Measurements from ENCODE around the gene CRYBB1.
A peak's percentile ranks its signal among the peaks of the same experiment; 100 is the strongest.
"Not testable (repeated sequence)": the region's sequence is repeated elsewhere in the genome, so short reads cannot be mapped to it uniquely, and the experiment has no call there.

Gene CRYBB1

DNA sequence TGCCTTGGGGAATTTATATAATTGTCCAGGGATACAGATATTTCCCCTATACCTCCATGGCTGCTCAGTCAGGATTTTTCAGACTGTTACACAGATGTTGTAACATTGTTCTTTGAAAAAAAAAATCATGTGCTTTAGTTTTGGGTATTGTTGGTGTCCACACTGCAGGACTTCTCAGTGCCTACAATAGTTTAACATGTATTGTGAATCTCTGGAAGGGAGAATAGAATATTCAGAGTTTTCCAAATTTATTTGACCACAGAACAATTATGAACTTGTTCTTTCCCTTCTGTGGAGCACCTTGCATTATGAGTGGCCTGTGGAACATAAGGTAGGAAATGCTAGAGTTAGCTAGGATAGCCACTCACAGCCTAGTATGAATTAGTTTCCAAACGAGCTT is 18.5 kb upstream of the CRYBB1 start:
- no peak for DNase-seq (ENCODE audit: low read depth in 2 of 3, low spot score in 1 of 3)

DNA sequence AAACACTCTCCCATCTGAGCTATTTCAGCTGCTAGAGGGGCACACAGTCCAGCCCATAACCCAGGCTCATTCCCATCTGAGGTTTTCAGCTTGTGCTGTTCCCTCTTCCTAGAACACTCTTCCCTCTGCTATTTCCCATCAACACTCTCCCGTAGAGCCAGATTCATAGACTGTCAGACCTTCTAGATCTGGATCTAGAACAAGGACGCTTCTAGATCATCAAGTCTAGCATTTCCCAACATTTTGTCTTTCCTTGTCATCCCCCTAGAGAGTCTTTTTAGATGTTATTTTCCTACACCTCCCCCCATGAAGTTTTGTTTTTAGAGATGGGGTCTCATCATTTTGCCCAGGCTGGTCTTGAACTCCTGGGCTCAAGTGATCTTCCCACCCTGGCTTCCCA is 17.3 kb upstream of the CRYBB1 start:
- no peak for DNase-seq (ENCODE audit: low read depth in 2 of 3, low spot score in 1 of 3)

DNA sequence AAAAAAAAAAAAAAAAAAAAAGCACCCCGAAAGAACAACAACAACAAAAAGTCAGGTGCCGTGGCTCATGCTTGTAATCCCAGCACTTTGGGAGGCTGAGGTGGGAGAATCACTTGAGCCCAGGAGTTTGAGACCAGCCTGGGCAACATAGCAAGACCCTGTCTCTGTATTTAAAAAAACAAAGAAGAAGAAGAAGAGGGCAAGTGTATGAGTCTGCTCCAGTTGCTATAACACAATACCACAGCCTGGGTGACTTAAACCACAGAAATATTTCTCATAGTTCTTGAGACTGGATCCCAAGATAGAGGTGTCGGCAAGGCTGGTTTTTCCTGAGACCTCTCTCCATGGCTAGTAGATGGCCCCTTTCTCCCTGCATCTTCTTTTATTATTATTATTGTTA is 16.4 kb upstream of the CRYBB1 start:
- DNase-seq (ENCODE audit: low read depth in 2 of 3, low spot score in 1 of 3) = no peak

DNA sequence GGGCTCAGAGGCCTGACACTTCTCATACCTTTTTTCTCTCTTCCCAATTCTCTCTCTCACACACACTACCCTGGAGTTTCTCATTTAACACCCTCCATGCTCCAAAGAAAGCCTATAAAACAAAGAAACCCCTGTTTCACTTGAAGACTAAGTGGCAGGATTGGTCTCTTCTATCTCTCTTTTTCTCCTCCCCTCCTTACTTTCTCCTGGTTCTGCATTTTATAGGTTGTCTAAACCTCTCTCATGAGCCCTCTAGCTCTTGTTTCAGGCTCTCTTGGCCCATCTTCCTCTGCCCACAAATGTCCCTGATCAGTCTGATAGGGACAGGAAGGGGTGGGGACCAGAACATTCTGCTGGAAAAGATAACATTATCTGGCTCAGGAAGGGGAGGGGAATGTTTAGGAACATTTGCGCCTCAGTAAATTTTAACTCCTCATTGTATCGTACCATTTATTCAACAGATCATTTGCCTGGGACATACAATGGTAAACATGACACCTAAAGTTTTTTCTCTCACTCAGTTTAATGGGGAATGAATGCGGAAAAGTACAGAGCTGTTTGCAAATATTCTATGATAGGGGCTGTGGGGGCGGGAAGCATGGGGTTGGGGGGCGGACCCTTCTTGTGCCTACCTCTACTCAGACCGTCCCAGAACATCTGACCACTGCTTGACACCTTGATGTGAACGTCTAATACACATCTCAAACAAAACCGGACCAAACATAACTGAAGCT is 14.8 kb upstream of the CRYBB1 start:
- no peak for DNase-seq (ENCODE audit: low read depth in 2 of 3, low spot score in 1 of 3)

DNA sequence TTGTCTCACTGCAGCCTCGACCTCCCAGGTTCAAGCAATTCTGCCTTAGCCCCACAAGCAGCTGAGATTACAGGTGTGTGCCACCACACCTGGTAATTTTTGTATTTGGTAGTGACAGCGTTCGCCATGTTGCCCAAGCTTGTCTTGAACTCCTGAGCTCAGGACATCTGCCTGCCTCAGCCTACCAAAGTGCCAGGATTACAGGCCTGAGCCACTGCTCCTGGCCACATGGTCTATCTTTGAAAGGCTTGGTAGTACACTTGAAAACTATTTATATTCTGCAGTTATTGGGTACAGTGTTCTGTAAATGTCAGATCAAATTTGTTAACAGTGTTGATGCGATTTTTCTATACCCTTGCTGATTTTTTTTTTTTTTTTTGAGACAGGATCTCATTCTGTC is 13.5 kb upstream of the CRYBB1 start:
- no peak for DNase-seq (ENCODE audit: low read depth in 2 of 3, low spot score in 1 of 3)

DNA sequence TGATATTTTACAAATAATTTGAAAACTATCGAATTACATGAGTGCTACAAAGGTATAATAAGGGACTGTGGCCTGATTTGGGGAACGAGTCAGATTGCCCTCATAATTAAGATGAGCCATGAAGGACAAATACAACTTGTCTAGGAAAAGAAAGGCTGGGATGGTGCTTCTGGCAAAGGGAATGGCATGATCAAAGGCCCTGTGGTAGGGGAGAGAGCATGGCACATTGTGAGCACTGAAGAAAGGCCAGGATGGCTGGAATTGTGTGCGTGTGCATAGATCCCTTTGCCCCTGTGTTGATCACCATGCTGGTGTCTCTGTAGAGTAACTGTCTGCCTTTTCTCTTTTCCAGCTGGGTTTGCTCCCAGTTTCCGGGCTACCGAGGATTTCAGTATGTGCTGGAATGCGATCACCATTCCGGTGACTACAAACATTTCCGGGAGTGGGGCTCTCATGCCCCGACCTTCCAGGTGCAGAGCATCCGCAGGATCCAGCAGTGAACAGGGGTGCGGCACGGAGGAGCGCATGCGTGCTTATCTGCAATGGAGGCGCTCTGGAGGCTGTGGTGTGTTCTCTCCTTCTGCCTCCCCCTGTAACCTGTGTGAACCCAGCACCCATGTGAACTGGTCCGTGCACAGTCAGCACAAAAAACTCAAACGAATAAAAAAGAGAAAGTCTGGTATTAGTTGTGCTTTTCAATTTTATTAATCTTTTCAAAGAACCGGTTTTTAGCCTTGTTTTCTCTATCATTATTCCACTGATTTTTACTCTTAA is 12.3 kb upstream of the CRYBB1 start:
- no peak for DNase-seq (ENCODE audit: low read depth in 2 of 3, low spot score in 1 of 3)

DNA sequence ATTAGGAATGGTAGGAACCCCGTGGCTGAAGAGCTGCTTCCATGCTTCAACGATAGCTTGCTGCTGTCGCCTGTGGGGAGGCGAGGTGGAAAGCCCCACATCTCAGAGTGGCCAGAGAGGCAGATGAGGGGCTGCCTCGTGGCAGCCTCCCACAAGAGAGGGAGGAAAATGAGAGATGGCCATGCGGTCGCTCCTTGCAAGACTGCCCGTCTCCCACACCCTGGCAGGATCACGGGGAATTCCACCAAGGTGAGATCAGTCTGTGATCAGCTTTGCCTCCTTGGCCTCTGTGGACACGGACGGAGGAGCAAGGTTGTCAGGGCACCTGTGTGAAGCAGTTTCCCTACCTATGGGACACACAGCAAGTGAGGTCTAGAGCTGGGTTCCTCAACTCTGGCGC is 7.0 kb upstream of the CRYBB1 start:
- DNase-seq (ENCODE audit: low read depth in 2 of 3, low spot score in 1 of 3) = no peak

DNA sequence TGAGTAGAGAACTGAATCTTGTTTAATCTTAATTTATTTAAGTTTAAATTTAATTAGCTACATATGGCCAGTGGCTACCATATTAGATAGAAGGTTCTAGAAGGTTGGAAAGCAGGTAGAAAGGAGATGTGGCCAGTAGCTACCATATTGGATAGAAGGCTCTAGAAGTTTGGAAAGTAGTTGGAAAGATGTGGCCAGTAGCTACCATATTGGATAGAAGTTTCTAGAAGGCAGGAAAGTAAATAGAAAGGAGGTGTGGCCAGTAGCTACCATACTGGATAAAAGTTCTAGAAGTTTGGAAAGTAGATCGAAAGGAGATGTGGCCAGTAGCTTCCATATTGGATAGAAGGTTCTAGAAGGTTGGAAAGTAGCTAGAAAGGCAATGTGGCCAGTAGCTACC is 6.2 kb upstream of the CRYBB1 start:
- DNase-seq (ENCODE audit: low read depth in 2 of 3, low spot score in 1 of 3) = no peak

DNA sequence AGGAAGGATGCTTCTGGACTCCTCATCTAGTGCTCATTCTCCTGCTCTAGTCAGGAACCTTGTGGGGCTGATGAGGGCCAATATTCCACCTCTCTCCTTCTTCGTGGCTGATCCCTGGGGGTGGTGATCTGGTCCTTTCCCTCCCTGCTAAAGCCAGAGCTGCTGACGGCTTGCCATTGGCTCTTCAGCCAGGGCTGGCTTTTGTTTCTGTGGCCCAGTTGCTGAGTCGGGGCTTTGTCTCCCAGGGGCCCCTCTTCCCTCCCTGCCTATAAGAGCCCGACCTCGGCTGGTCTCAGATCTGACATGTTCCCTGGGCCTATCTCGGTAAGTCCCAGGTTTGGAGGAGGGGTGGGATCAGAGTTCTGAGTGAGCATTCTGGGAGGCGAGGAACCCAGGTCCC is 3.8 kb upstream of the CRYBB1 start, which contains the start of gene CRYBA4:
CRYBA4 (plus strand) TSS at position 301 of the 400 bp plus-strand sequence. CDS start 634 bp downstream, outside the sequence.
- no peak for DNase-seq (ENCODE audit: low read depth in 2 of 3, low spot score in 1 of 3)

DNA sequence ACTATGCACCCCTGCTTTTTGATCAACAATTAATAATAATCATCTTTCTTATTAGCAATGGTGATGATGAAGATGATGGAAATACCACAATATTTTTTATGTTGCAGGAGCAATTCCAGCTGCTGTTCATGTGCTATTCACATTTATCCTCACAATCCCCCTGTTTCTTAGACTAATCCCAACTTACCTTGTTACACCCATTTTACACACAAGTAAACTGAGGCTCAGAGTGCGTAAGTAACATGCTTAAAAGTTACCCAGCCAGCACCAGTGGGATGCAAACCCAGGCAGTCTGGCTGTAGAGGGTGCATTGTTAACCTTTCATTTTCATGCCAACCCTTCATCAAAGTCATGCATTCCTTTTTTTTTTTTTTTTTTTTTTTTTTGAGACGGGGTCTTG is 2.4 kb upstream of the CRYBB1 start:
- no peak for DNase-seq (ENCODE audit: low read depth in 2 of 3, low spot score in 1 of 3)

DNA sequence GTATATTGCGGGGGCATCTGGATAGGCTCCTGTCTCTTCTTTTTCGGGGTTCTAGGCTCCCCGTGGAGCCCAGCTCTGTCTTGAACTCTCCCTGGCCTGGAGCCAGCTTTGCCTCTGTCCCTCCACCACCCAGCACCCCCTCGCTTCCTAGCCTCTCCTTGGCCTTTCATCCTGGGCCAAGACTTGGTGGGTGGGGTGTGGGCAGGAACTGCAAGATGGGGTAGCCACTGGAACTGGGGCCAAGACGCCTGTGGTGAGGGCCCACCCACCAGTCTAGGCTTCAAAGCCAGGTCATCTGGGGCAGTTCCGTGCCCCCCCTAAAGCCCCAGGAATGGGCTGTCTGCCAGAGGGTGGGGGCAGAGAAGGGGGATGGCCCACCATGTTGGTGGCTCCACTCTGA is 1.7 kb upstream of the CRYBB1 start:
- DNase-seq (ENCODE audit: low read depth in 2 of 3, low spot score in 1 of 3) = no peak

DNA sequence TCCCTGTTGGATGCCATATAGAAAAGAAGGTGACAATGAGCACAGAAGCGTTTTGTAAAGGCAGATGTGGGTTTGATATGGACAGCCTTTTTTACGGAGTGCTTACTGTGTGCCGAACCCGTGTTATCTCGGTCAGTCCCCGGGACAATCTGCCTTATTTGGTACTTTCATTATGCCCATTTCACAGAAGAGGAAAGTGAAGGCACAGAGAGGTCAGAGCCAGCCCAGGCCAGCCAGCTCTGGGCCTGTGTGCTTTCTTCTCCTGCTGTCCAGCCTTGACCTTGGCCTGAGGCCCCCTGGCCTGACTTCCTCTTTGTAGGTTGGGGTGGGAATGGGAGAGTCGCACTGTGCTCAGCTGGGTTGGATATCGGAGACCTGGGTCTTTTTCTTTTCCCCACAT is 628 bp upstream of the CRYBB1 start:
- DNase-seq (ENCODE audit: low read depth in 2 of 3, low spot score in 1 of 3) = no peak

DNA sequence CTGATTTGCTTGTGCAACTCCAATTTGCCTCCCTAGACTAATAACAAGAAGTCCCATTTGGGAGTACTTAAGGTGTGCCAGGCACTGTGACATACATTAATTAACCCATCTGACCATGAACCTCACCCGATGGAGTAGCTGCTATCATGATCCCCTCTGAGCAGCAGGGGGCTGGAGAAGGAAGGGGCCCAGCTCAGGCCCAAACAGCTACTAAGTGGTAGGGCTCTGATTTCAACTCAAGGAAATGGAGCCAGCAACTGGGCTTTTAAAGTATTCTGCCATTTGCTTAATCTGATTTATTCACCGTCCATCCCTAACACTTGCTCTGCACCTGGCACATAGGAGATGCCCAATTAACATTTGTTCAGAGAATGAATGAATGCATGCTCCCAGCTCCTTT is 1.2 kb downstream of the CRYBB1 start:
- DNase-seq (ENCODE audit: low read depth in 2 of 3, low spot score in 1 of 3) = no peak

DNA sequence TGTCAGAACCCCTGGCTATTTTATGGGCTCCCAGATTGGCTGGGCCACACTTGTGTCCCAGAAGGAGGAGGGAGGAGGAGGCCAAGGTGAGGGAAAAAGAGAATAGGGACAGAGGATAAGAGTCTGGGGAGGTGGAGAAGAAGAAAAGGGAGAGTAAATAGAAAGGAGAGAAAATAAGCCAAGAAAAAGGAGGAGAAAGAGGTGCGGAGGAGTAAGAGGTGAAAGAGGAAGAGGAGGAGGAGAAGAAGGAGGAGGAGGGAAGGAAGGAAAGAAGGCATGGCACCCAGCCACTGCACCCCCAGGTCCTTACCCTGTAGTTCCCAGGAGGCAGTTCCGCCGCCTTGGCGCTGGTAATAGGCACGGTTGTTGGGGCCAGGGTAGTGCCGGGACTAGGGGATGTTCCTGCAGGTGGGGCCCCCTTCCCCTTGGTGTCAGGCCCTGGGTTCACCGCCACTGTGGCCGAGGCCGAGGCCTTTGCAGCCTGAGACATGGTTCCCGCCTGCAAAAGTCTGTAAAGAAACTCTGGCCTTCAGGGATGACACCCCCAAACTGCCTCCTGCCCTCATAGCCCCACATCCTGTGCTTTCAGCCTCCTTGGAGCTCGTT is 1.9 kb downstream of the CRYBB1 start:
- no peak for DNase-seq (ENCODE audit: low read depth in 2 of 3, low spot score in 1 of 3)

DNA sequence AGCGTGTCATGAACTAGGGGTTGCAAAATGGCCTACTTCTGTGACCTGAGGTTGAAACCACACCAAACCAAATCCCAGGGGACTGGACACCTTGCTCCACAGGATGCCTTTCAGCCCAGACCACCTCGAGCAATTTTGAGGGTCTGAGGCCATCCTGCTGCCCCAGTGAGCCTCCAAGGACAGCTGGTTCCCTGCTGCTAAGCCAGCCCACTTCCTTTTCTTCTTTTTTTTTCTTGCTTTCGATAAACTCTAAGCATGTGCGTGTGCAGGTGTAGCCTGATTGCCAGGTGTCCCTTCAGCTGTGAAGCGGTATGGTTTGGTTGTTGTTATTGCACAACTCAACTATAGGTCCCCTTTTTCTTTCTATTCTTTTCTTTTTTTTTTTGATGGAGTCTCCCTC is 2.7 kb downstream of the CRYBB1 start:
- DNase-seq (ENCODE audit: low read depth in 2 of 3, low spot score in 1 of 3) = no peak

DNA sequence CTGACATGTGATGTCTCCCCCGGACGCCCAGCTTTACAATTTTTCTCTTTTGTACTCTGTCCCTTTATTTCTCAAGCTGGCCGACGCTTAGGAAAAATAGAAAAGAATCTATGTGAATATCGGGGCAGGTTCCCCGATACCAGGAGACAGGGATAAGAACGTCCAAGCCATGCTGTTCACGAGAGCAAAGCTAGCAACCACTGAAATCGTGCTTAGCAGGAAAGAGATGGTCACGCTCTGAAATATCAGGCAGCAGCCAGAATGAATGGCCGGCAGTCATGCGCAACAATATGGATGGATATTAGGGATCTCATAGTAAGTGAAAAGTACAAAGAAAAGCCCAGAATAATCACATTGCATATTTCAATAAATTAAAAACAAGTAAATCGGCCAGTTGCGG is 3.5 kb downstream of the CRYBB1 start:
- DNase-seq (ENCODE audit: low read depth in 2 of 3, low spot score in 1 of 3) = no peak

DNA sequence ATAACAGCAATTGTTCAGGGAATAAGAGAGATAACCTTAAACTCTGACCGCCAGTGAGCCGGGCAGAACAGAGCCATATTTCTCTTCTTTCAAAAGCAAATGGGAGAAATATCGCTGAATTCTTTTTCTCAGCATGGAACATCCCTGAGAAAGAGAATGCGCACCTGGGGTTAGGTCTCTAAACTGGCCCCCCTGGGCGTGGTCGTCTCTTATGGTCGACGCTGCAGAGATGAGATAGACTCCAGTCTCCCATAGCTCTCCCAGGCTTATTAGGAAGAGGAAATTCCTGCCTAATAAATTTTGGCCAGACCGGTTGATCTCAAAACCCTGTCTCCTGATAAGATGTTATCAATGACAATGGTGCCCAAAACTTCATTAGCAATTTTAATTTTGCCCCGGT is 4.1 kb downstream of the CRYBB1 start:
- not testable (repeated sequence) for DNase-seq (ENCODE audit: low read depth in 2 of 3, low spot score in 1 of 3)

DNA sequence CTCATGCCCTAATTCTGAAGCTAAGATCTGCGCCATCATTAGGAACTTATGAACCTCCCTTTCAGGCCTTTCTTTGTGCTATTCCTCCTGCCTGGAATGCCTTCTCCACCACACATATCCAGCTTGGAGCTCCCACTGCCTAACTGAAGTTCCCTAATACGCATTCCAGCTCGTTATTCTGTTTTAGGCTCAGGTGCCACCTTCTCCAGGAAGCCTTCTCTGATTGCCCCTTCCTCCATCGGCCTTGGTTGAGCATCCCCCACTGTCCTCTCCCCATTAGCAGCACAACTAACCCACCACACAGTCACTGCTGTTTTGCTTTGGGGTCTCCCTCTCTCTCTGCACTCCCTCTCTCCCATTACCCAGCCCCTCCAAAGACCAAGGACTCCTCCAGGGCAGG is 5.2 kb downstream of the CRYBB1 start:
- no peak for DNase-seq (ENCODE audit: low read depth in 2 of 3, low spot score in 1 of 3)

DNA sequence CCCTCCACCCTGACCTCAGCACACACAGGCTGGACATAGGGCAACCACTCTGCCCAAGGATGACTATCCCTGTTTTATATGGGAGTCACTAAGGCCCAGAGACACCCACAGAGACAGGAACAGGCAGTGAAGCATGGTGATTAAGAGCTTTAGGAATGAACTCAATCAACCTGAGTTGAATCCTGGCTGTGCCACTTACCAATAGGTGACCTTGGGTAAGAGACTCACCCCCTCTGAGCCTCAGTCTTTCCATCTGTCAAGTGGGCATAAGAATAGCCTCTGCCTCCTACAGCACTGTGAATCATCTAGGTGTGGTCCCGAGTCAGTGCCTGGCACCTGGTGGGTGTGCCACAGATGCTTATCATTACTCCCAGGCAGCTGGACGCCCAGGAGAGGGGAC is 6.8 kb downstream of the CRYBB1 start:
- DNase-seq (ENCODE audit: low read depth in 2 of 3, low spot score in 1 of 3) = no peak

DNA sequence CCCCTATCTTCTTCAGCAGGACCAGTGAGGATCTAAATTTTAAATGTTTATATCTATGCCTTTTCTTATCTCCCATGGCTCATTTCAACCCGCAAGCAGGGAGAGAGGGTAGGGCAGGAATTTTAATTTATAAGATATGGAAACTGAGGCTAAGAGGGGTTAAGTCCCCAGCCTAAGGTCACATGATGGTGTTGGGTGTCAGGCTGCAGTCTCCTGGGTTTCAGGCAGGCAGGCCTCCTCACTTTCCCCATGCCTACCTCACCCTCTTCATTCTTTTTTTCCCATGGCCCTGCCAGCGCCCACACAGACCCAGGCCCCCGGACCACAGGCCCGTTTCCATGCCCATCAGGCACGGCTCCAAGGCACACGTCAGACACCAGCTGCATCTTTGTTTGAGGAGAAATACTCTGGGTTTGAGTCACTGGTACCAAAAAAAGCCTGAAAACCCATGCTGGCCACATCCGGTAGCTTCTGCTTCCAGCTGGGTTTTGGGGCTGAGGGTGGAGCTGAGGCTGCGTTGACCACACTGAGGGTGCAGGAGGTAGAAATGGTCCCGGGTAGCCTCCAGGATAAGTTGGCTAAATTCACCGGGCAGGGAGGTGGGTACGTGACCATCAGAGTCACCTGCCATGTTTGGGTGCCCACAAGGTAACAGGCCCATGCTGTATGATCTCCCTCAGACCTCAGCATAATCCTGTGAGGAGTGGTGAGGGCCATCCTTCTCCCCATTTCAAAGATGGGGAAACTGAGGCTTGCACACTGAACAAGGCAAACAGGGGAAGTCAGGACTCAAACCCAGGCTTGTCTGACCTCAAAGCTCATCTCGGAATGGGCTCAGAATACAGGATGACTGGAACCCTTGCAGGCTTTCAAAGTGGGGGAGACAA is 7.5 kb downstream of the CRYBB1 start:
- DNase-seq (ENCODE audit: low read depth in 2 of 3, low spot score in 1 of 3) = peak; percentile 28 to 34 (median 28)

DNA sequence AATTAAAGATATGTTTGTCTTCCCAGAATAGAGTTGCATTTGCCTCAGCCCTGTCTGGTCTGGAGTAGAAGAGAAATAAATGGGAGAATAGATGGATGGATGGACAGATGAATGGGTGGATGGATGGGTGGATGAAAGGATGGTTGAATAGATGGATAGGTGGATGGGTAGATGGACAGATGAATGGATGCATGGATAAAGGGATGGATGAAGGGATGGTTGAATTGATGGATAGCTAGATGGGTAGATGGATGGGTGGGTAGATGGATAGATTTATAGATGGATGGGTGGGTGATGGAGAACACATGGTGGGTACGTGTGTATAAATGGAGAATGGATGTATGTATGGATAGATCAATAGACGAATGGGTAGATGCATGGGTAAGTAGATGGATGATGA is 8.5 kb downstream of the CRYBB1 start:
- DNase-seq (ENCODE audit: low read depth in 2 of 3, low spot score in 1 of 3) = no peak

Data from stimulated activated CD4-positive, alpha-beta T cell treated with anti-CD3 and anti-CD28 coated beads, Interleukin-12 subunit alpha, Interleukin-12 subunit beta, amount 100 ng/mL, for 48 hours (primary cell).